Karpas-422 (cell line): ENCODE results near the gene DNAJC28. TPM values are rescaled to one million over a fixed set of nuclear protein-coding genes. Genes with fewer than 3 reads are reported as not detected.

Experiments
- DNase-seq: peaks from one replicate; pipeline ENCODE4 v3.0.0-alpha.2; 2015
- H2AFZ ChIP-seq: fragments of 200-600 bp; sonication (generic); 2 replicates; pipeline ENCODE4 v1.6.1; 2014; ENCODE audit warnings: antibody characterized with exemption, low read length, mixed read lengths
- H3K27ac ChIP-seq: fragments of 200-600 bp; sonication (generic); 2 replicates; pipeline ENCODE4 v1.5.1; 2014; ENCODE audit warnings: mild to moderate bottlenecking, low read length, moderate library complexity
- H3K27me3 ChIP-seq: fragments of 200-600 bp; sonication (generic); 2 replicates; pipeline ENCODE4 v1.6.1; 2014; ENCODE audit warnings: low read length, mixed read lengths
- H3K36me3 ChIP-seq: fragments of 200-600 bp; sonication (generic); 2 replicates; pipeline ENCODE4 v1.6.1; 2014; ENCODE audit warnings: low read length, mixed read lengths; ENCODE audit not compliant: insufficient read depth
- H3K4me1 ChIP-seq: fragments of 200-600 bp; sonication (generic); 2 replicates; pipeline ENCODE4 v1.6.1; 2014; ENCODE audit warnings: mild to moderate bottlenecking, low read length, mixed read lengths
- H3K4me2 ChIP-seq: fragments of 200-600 bp; sonication (generic); 2 replicates; pipeline ENCODE4 v1.6.1; 2014; ENCODE audit warnings: low read length, low read depth, mild to moderate bottlenecking; ENCODE audit not compliant: poor library complexity, severe bottlenecking
- H3K4me3 ChIP-seq: fragments of 200-600 bp; sonication (generic); 2 replicates; pipeline ENCODE4 v1.5.1; 2014; ENCODE audit warnings: mild to moderate bottlenecking, antibody characterized with exemption, low read length, mixed read lengths
- H3K79me2 ChIP-seq: fragments of 200-600 bp; sonication (generic); 2 replicates; pipeline ENCODE4 v1.6.1; 2014; ENCODE audit warnings: mild to moderate bottlenecking, low read length, mixed read lengths
- H3K9ac ChIP-seq: fragments of 200-600 bp; sonication (generic); 2 replicates; pipeline ENCODE4 v1.6.0; 2014; ENCODE audit warnings: low read length
- H3K9me2 ChIP-seq: fragments of 200-600 bp; sonication (generic), shearing (Covaris generic); replicated peaks from 2 replicates; pipeline ENCODE4 v1.6.0; 2014; ENCODE audit warnings: mild to moderate bottlenecking, low read length, moderate library complexity; ENCODE audit not compliant: insufficient read depth
- H3K9me3 ChIP-seq: fragments of 300-700, 200-600 bp; sonication (generic); 2 replicates; pipeline ENCODE4 v1.6.1; 2014; ENCODE audit warnings: low read length, mixed read lengths
- H4K20me1 ChIP-seq: fragments of 200-600 bp; sonication (generic); 2 replicates; pipeline ENCODE4 v1.6.1; 2014; ENCODE audit warnings: mild to moderate bottlenecking, antibody characterized with exemption, low read length, low read depth; ENCODE audit not compliant: insufficient read depth
- total RNA-seq: library from RNA; depleted of rRNA; stranded (reverse); fragments of >200 nt; shearing (Covaris generic); gene quantifications from 2 replicates; pipeline ENCODE4 v1.2.3, GENCODE V29; 2014; ENCODE audit warnings: low replicate concordance; rRNA removed

Gene DNAJC28
- 0.22 and 0.25 TPM in 2 replicates for total RNA-seq

- Histone ChIP-seq H3K9ac (peak within 1 kb of the TSS; percentile 71), H3K36me3 (no peaks in the 10 kb centered on the region), H3K27me3 (no peaks in the 10 kb centered on the region), H3K4me1 (peaks cover 11% of the 10 kb centered on the region), H3K4me3 (peak within 1 kb of the TSS; percentile 80), H3K9me3 (no peaks in the 10 kb centered on the region), H3K4me2 (peak within 1 kb of the TSS; percentile 87), H3K79me2 (no peaks in the 10 kb centered on the region), H3K27ac (no peak within 1 kb of the TSS), H3K9me2 (no peaks in the 10 kb centered on the region), H2AFZ (peak within 1 kb of the TSS; percentile 71), H4K20me1 (no peaks in the 10 kb centered on the region)
- peak; percentile 98 for DNase-seq
Observed at GRCh38 chr21:33491373-33492102, at the start of gene DNAJC28. TSS of gene DNAJC28 (minus strand) at chr21:33491716. CDS start at chr21:33489393, 2,323 bp downstream.

- no peaks in the 10 kb centered on the region for H3K9me3 ChIP-seq
- no peaks in the 10 kb centered on the region for H3K27me3 ChIP-seq
- peak overlapping the region; percentile 97 for H3K9ac ChIP-seq
- peak; percentile 67 for DNase-seq
- H3K9me2 ChIP-seq, result no peaks in the 10 kb centered on the region
- peak overlapping the region; percentile 96 for H3K27ac ChIP-seq
- H3K79me2 ChIP-seq, result peaks cover 92% of the 10 kb centered on the region
- peaks cover 60% of the 10 kb centered on the region for H3K36me3 ChIP-seq
- peaks cover 30% of the 10 kb centered on the region for H3K4me1 ChIP-seq
- H3K4me3 ChIP-seq, result peak overlapping the region; percentile 83
- H4K20me1 ChIP-seq, result peaks cover 23% of the 10 kb centered on the region
- H3K4me2 ChIP-seq, result peak overlapping the region; percentile 96
- H2AFZ ChIP-seq, result no peak overlapping the region
Observed at GRCh38 chr21:33541105-33541711, 49.7 kb upstream of the DNAJC28 start.

GRCh38 chr21:33540711-33541104 is 49.2 kb upstream of the DNAJC28 start:
- H3K4me1 ChIP-seq, result peaks cover 30% of the 10 kb centered on the region
- H3K4me2 ChIP-seq, result peak overlapping the region; percentile 96
- H3K27me3 ChIP-seq, result no peaks in the 10 kb centered on the region
- H4K20me1 ChIP-seq, result peaks cover 23% of the 10 kb centered on the region
- peaks cover 90% of the 10 kb centered on the region for H3K79me2 ChIP-seq
- H3K9me3 ChIP-seq, result no peaks in the 10 kb centered on the region
- DNase-seq, result no peak
- H3K4me3 ChIP-seq, result peak overlapping the region; percentile 83
- H3K36me3 ChIP-seq, result peaks cover 60% of the 10 kb centered on the region
- no peaks in the 10 kb centered on the region for H3K9me2 ChIP-seq
- H3K9ac ChIP-seq, result peak overlapping the region; percentile 97
- peak overlapping the region; percentile 50 for H3K27ac ChIP-seq
- H2AFZ ChIP-seq, result no peak overlapping the region

GRCh38 chr21:33539616-33540015 is 48.1 kb upstream of the DNAJC28 start:
- Histone ChIP-seq H3K79me2 (peaks cover 87% of the 10 kb centered on the region), H3K9me3 (no peaks in the 10 kb centered on the region), H3K4me1 (peaks cover 19% of the 10 kb centered on the region), H3K9me2 (no peaks in the 10 kb centered on the region), H4K20me1 (peaks cover 13% of the 10 kb centered on the region), H3K27ac (no peak overlapping the region), H3K9ac (no peak overlapping the region), H2AFZ (no peak overlapping the region), H3K4me2 (no peak overlapping the region), H3K4me3 (no peak overlapping the region), H3K27me3 (no peaks in the 10 kb centered on the region), H3K36me3 (peaks cover 61% of the 10 kb centered on the region)
- no peak for DNase-seq

GRCh38 chr21:33537212-33537611 is 45.7 kb upstream of the DNAJC28 start:
- no peaks in the 10 kb centered on the region for H4K20me1 ChIP-seq
- H2AFZ ChIP-seq, result no peak overlapping the region
- peaks cover 76% of the 10 kb centered on the region for H3K79me2 ChIP-seq
- H3K9ac ChIP-seq, result no peak overlapping the region
- no peak overlapping the region for H3K4me3 ChIP-seq
- no peak overlapping the region for H3K4me2 ChIP-seq
- H3K4me1 ChIP-seq, result peaks cover 12% of the 10 kb centered on the region
- no peaks in the 10 kb centered on the region for H3K9me3 ChIP-seq
- no peaks in the 10 kb centered on the region for H3K9me2 ChIP-seq
- no peaks in the 10 kb centered on the region for H3K27me3 ChIP-seq
- no peak overlapping the region for H3K27ac ChIP-seq
- no peak for DNase-seq
- peaks cover 79% of the 10 kb centered on the region for H3K36me3 ChIP-seq

GRCh38 chr21:33531007-33531406 is 39.5 kb upstream of the DNAJC28 start:
- Histone ChIP-seq H2AFZ (no peak overlapping the region), H3K36me3 (peaks cover 84% of the 10 kb centered on the region), H3K27ac (no peak overlapping the region), H3K4me2 (no peak overlapping the region), H3K9me2 (no peaks in the 10 kb centered on the region), H3K9ac (no peak overlapping the region), H3K4me3 (no peak overlapping the region), H3K79me2 (peaks cover 22% of the 10 kb centered on the region), H3K4me1 (no peaks in the 10 kb centered on the region), H3K27me3 (no peaks in the 10 kb centered on the region), H3K9me3 (no peaks in the 10 kb centered on the region), H4K20me1 (no peaks in the 10 kb centered on the region)
- DNase-seq, result no peak

GRCh38 chr21:33522953-33523349 is 31.4 kb upstream of the DNAJC28 start:
- no peaks in the 10 kb centered on the region for H4K20me1 ChIP-seq
- H3K9ac ChIP-seq, result no peak overlapping the region
- H3K9me3 ChIP-seq, result no peaks in the 10 kb centered on the region
- no peaks in the 10 kb centered on the region for H3K79me2 ChIP-seq
- no peak overlapping the region for H3K27ac ChIP-seq
- no peak overlapping the region for H3K4me2 ChIP-seq
- DNase-seq, result no peak
- no peak overlapping the region for H3K4me3 ChIP-seq
- peaks cover 60% of the 10 kb centered on the region for H3K36me3 ChIP-seq
- H3K4me1 ChIP-seq, result no peaks in the 10 kb centered on the region
- H3K9me2 ChIP-seq, result no peaks in the 10 kb centered on the region
- no peak overlapping the region for H2AFZ ChIP-seq
- H3K27me3 ChIP-seq, result no peaks in the 10 kb centered on the region

GRCh38 chr21:33522297-33522952 is 30.9 kb upstream of the DNAJC28 start:
- no peak for DNase-seq

More at GRCh38 chr21:33522297-33522952, 30.9 kb upstream of the DNAJC28 start:
- Histone ChIP-seq H3K4me2 (no peak overlapping the region), H3K36me3 (peaks cover 60% of the 10 kb centered on the region), H3K27ac (no peak overlapping the region), H3K9ac (no peak overlapping the region), H3K79me2 (no peaks in the 10 kb centered on the region), H4K20me1 (no peaks in the 10 kb centered on the region), H3K4me3 (no peak overlapping the region), H3K4me1 (no peaks in the 10 kb centered on the region), H2AFZ (no peak overlapping the region), H3K9me3 (no peaks in the 10 kb centered on the region), H3K27me3 (no peaks in the 10 kb centered on the region), H3K9me2 (no peaks in the 10 kb centered on the region)
